HepG2 (cell line): ENCODE measurements around the gene TCF12. TPM values are rescaled to one million over a fixed set of nuclear protein-coding genes. Genes with fewer than 3 reads are reported as not detected.

Source experiments
- CSRNP2 ChIP-seq: sonication (generic); formaldehyde crosslinking; conservative IDR thresholded peaks from 2 replicates; pipeline ENCODE4 v1.8.0; 2022; ENCODE audit warnings: low read depth, missing genetic modification reagents
- NR3C1 ChIP-seq: sonication (generic); formaldehyde crosslinking; IDR thresholded peaks from 2 replicates; pipeline ENCODE4 v1.4.0; 2020; ENCODE audit warnings: missing genetic modification reagents
- RBAK ChIP-seq: sonication (generic); formaldehyde crosslinking; IDR thresholded peaks from 2 replicates; pipeline ENCODE4 v1.5.1; 2020; ENCODE audit warnings: mild to moderate bottlenecking, missing genetic modification reagents
- SAP130 ChIP-seq: IDR thresholded peaks from 2 replicates; pipeline ENCODE4 v1.6.1; 2016; ENCODE audit warnings: low read depth
- SOX6 ChIP-seq, 2 experiments: fragments of 450-650 bp in 1 of 2; sonication (generic) in 1 of 2; formaldehyde crosslinking in 1 of 2; IDR thresholded peaks; 2 replicates each; pipeline versions ENCODE4 v1.4.0 to v1.6.1; 2017 to 2020; ENCODE audit warnings: antibody characterized with exemption in 1 of 2, mild to moderate bottlenecking in 1 of 2, missing genetic modification reagents in 1 of 2
- USF2 ChIP-seq, 2 experiments: sonication (generic) in 1 of 2; formaldehyde crosslinking in 1 of 2; IDR thresholded peaks; 2 replicates each; pipeline versions ENCODE4 v1.5.1 to v1.6.1; 2011 to 2020; ENCODE audit warnings: borderline replicate concordance in 1 of 2, low read depth in 1 of 2, low read length in 1 of 2, mild to moderate bottlenecking in 1 of 2, missing genetic modification reagents in 1 of 2, moderate library complexity in 1 of 2
- ZBTB7A ChIP-seq: sonication (generic); formaldehyde crosslinking; IDR thresholded peaks from 2 replicates; pipeline ENCODE4 v1.8.0; 2022; ENCODE audit warnings: mild to moderate bottlenecking, missing genetic modification reagents
- ZNF17 ChIP-seq: sonication (generic); formaldehyde crosslinking; IDR thresholded peaks from 2 replicates; pipeline ENCODE4 v1.5.0; 2020; ENCODE audit warnings: mild to moderate bottlenecking, missing genetic modification reagents
- ZNF180 ChIP-seq: sonication (generic); formaldehyde crosslinking; IDR thresholded peaks from 2 replicates; pipeline ENCODE4 v1.4.0; 2020; ENCODE audit warnings: low read depth, missing genetic modification reagents, borderline replicate concordance
- ZNF264 ChIP-seq: sonication (generic); formaldehyde crosslinking; IDR thresholded peaks from 2 replicates; pipeline ENCODE4 v1.4.0; 2020; ENCODE audit warnings: missing genetic modification reagents
- ZNF30 ChIP-seq: sonication (generic); formaldehyde crosslinking; IDR thresholded peaks from 2 replicates; pipeline ENCODE4 v1.5.0; 2020; ENCODE audit warnings: mild to moderate bottlenecking, missing genetic modification reagents
- ZNF33B ChIP-seq: sonication (generic); formaldehyde crosslinking; IDR thresholded peaks from 2 replicates; pipeline ENCODE4 v1.5.1; 2020; ENCODE audit warnings: mild to moderate bottlenecking, missing genetic modification reagents
- ZNF431 ChIP-seq: sonication (generic); formaldehyde crosslinking; IDR thresholded peaks from 2 replicates; pipeline ENCODE4 v1.9.0; 2022; ENCODE audit warnings: missing genetic modification reagents, low read depth, mild to moderate bottlenecking, borderline replicate concordance
- ZNF44 ChIP-seq: sonication (generic); formaldehyde crosslinking; IDR thresholded peaks from 2 replicates; pipeline ENCODE4 v1.5.1; 2020; ENCODE audit warnings: mild to moderate bottlenecking, missing genetic modification reagents
- ZNF512B ChIP-seq: sonication (generic); formaldehyde crosslinking; IDR thresholded peaks from 2 replicates; pipeline ENCODE4 v1.5.1; 2020; ENCODE audit warnings: missing genetic modification reagents, mild to moderate bottlenecking, borderline replicate concordance
- ZNF550 ChIP-seq: sonication (generic); formaldehyde crosslinking; IDR thresholded peaks from 2 replicates; pipeline ENCODE4 v1.4.0; 2020; ENCODE audit warnings: mild to moderate bottlenecking, missing genetic modification reagents, borderline replicate concordance
- ZNF788 ChIP-seq: sonication (generic); formaldehyde crosslinking; IDR thresholded peaks from 2 replicates; pipeline ENCODE4 v1.5.0; 2020; ENCODE audit warnings: mild to moderate bottlenecking, missing genetic modification reagents, borderline replicate concordance
- ZNF883 ChIP-seq: sonication (generic); formaldehyde crosslinking; IDR thresholded peaks from 2 replicates; pipeline ENCODE4 v1.5.1; 2020; ENCODE audit warnings: mild to moderate bottlenecking, missing genetic modification reagents; ENCODE audit errors: not compliant biosample characterization
- ZSCAN25 ChIP-seq: sonication (generic); formaldehyde crosslinking; IDR thresholded peaks from 2 replicates; pipeline ENCODE4 v1.8.0; 2022; ENCODE audit warnings: mild to moderate bottlenecking, missing genetic modification reagents
- polyA plus RNA-seq, 8 experiments: library from polyadenylated mRNA; depleted of rRNA in 3 of 8; stranded (reverse) in 7 of 8; unstranded in 1 of 8; fragments of >200 nt; fragmentation: Illumina TruSeq in 4 of 8; extraction: Trizol in 4 of 8; gene quantifications; 2 replicates each; pipeline versions ENCODE4 v1.2.1 to v1.2.3, GENCODE V29; 2011 to 2016; ENCODE audit warnings: low read depth in 4 of 8, missing spikeins in 1 of 8, mixed read lengths in 1 of 8; ENCODE audit not compliant: insufficient read depth in 1 of 8
- total RNA-seq, 5 experiments: library from RNA; depleted of rRNA; stranded (reverse); fragments of >200 nt; fragmentation: Illumina TruSeq; extraction: Trizol; gene quantifications; 2 replicates each; pipeline ENCODE4 v1.2.3, GENCODE V29; 2016; ENCODE audit warnings: low read depth in 1 of 5
- TF ChIP-seq, protein P1 (sequence below): sonication (generic); formaldehyde crosslinking; conservative IDR thresholded peaks from 2 replicates; pipeline ENCODE4 v1.4.0; 2020; ENCODE audit warnings: missing genetic modification reagents
- TF ChIP-seq, protein P2 (sequence below): sonication (generic); formaldehyde crosslinking; IDR thresholded peaks from 2 replicates; pipeline ENCODE4 v1.4.0; 2020; ENCODE audit warnings: missing genetic modification reagents

TCF12 gene
- total and polyA plus RNA-seq, 2 of the 13 experiments (the other 11 are each of a cell fraction or from before 2014, with no cell fraction given), result 48.6 to 51.1 TPM

- TF ChIP-seq ZNF512B, result no peak
- TF ChIP-seq ZBTB7A (CRISPR knock-in tag), result no peak
- no peak for TF ChIP-seq ZNF33B
- TF ChIP-seq, protein P1, sequence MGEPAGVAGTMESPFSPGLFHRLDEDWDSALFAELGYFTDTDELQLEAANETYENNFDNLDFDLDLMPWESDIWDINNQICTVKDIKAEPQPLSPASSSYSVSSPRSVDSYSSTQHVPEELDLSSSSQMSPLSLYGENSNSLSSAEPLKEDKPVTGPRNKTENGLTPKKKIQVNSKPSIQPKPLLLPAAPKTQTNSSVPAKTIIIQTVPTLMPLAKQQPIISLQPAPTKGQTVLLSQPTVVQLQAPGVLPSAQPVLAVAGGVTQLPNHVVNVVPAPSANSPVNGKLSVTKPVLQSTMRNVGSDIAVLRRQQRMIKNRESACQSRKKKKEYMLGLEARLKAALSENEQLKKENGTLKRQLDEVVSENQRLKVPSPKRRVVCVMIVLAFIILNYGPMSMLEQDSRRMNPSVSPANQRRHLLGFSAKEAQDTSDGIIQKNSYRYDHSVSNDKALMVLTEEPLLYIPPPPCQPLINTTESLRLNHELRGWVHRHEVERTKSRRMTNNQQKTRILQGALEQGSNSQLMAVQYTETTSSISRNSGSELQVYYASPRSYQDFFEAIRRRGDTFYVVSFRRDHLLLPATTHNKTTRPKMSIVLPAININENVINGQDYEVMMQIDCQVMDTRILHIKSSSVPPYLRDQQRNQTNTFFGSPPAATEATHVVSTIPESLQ (CRISPR knock-in tag), result no peak
- no peak for TF ChIP-seq ZNF180 (CRISPR knock-in tag)
- TF ChIP-seq SOX6 (IDR thresholded peaks at IDR 0.05), result no peak
- peak; percentile 46 for TF ChIP-seq SOX6 (CRISPR knock-in tag; IDR thresholded peaks at IDR 0.05)
- peak; percentile 31 for TF ChIP-seq SAP130 (CRISPR knock-in tag)
- TF ChIP-seq ZNF44, result no peak
- no peak for TF ChIP-seq ZNF788
- TF ChIP-seq ZNF264 (CRISPR knock-in tag), result no peak
- no peak for TF ChIP-seq ZNF30 (CRISPR knock-in tag)
- TF ChIP-seq USF2 (IDR thresholded peaks at IDR 0.05; ENCODE audit: low read depth, low read length), result no peak
- TF ChIP-seq USF2 (CRISPR knock-in tag; IDR thresholded peaks at IDR 0.05; ENCODE audit: borderline replicate concordance), result no peak
- TF ChIP-seq, protein P2, sequence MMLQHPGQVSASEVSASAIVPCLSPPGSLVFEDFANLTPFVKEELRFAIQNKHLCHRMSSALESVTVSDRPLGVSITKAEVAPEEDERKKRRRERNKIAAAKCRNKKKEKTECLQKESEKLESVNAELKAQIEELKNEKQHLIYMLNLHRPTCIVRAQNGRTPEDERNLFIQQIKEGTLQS (CRISPR knock-in tag), result no peak
- TF ChIP-seq ZNF883, result no peak
- no peak for TF ChIP-seq RBAK (CRISPR knock-in tag)
- no peak for TF ChIP-seq ZSCAN25
- no peak for TF ChIP-seq ZNF17 (CRISPR knock-in tag)
- no peak for TF ChIP-seq ZNF431
- TF ChIP-seq ZNF550 (CRISPR knock-in tag), result no peak
- TF ChIP-seq NR3C1 (CRISPR knock-in tag), result no peak
- no peak for TF ChIP-seq CSRNP2 (CRISPR knock-in tag)
These were observed 384.3 kb downstream of the TCF12 start (continued) for GRCh38 chr15:57302640-57303257.
